Activated CD8-positive, alpha-beta T cell treated with anti-CD3 and anti-CD28 coated beads, Interleukin-2, amount 10 ng/mL, durations not matched to agents 7 days and 5 days (primary cell): Measurements from ENCODE around the gene C5orf58. TPM values are rescaled to one million over a fixed set of nuclear protein-coding genes. Genes with fewer than 3 reads are reported as not detected.
"Not testable (repeated sequence)": the region's sequence is repeated elsewhere in the genome, so short reads cannot be mapped to it uniquely, and the experiment has no call there.

Source experiments
- ATAC-seq: fragments of 150-1000 bp; cut with Tn5 transposase; one replicate; pipeline ENCODE4 v1.10.0; 2021; ENCODE audit warnings: moderate library complexity
- CTCF ChIA-PET: fragments of 350-600 bp; sonication (Branson Sonifier 250); formaldehyde crosslinking; loops from one replicate; lab custom pipeline; 2021; ENCODE audit warnings: antibody characterized with exemption; lab: Charles Lee
- POLR2A ChIA-PET: fragments of 350-600 bp; sonication (Branson Sonifier 250); formaldehyde crosslinking; loops from one replicate; lab custom pipeline; 2021; ENCODE audit warnings: antibody characterized with exemption; lab: Charles Lee
- DNase-seq: peaks from one replicate; pipeline ENCODE4 v3.0.0-alpha.2; 2020
- H3K27ac Mint-ChIP-seq: one replicate; pipeline ENCODE4 v1.8.0; 2021; ENCODE audit warnings: mild to moderate bottlenecking, mixed read lengths
- H3K27me3 Mint-ChIP-seq: one replicate; pipeline ENCODE4 v1.8.0; 2021; ENCODE audit warnings: low read depth, mixed read lengths
- H3K36me3 Mint-ChIP-seq: one replicate; pipeline ENCODE4 v1.8.0; 2021; ENCODE audit warnings: low read depth, mixed read lengths
- H3K4me1 Mint-ChIP-seq: one replicate; pipeline ENCODE4 v1.8.0; 2021; ENCODE audit warnings: low read depth, mixed read lengths
- H3K4me3 Mint-ChIP-seq: one replicate; pipeline ENCODE4 v1.8.0; 2021; ENCODE audit warnings: mild to moderate bottlenecking, mixed read lengths
- H3K9me3 Mint-ChIP-seq: one replicate; pipeline ENCODE4 v1.8.0; 2022; ENCODE audit warnings: mixed read lengths; ENCODE audit not compliant: insufficient read depth
- total RNA-seq, 2 experiments: library from RNA; stranded (reverse); gene quantifications; one replicate each; pipeline ENCODE4 v1.2.3, GENCODE V29; 2021

Gene C5orf58
- total RNA-seq, 2 experiments from 2014 or later: not detected

- ATAC-seq (no peak), DNase-seq (no peak)
- Mint-ChIP-seq H3K4me3 (no peak overlapping the region), H3K27ac (no peak overlapping the region), H3K9me3 (no peaks in the 10 kb centered on the region), H3K4me1 (peaks cover 4% of the 10 kb centered on the region), H3K36me3 (no peaks in the 10 kb centered on the region), H3K27me3 (no peaks in the 10 kb centered on the region)
- POLR2A ChIA-PET: no interaction called here
- CTCF ChIA-PET: interaction anchor here (1.0 to 7.8 kb wide), 8 partner anchors 39 to 198 kb away, joined by 3 to 130 read pairs (median 12); no protein-coding TSS in a partner anchor
Measured at GRCh38 chr5:170223906-170224305, 8.9 kb upstream of the C5orf58 start.

GRCh38 chr5:170225326-170226128 lies 7.3 kb upstream of the C5orf58 start:
- Mint-ChIP-seq H3K36me3 (no peaks in the 10 kb centered on the region), H3K9me3 (no peaks in the 10 kb centered on the region), H3K27ac (no peak overlapping the region), H3K27me3 (no peaks in the 10 kb centered on the region), H3K4me3 (no peak overlapping the region), H3K4me1 (peaks cover 4% of the 10 kb centered on the region)
- POLR2A ChIA-PET: interaction anchor here (0.6 to 1.3 kb wide), 4 partner anchors 42 to 642 kb away, joined by 3 to 6 read pairs (median 4); no protein-coding TSS in a partner anchor
- DNase-seq (peak; percentile 86), ATAC-seq (peak; percentile 68)
- CTCF ChIA-PET: interaction anchor here (0.7 to 7.8 kb wide), 42 partner anchors 9 to 223 kb away, joined by 3 to 130 read pairs (median 6); partner anchors contain the start of gene LCP2

GRCh38 chr5:170226129-170226615 lies 6.6 kb upstream of the C5orf58 start:
- Mint-ChIP-seq H3K4me1 (peaks cover 4% of the 10 kb centered on the region), H3K9me3 (no peaks in the 10 kb centered on the region), H3K36me3 (no peaks in the 10 kb centered on the region), H3K27ac (no peak overlapping the region), H3K4me3 (no peak overlapping the region), H3K27me3 (no peaks in the 10 kb centered on the region)
- DNase-seq (no peak), ATAC-seq (no peak)
- ChIA-PET POLR2A (interaction anchor here (0.6 to 1.3 kb wide), 4 partner anchors 41 to 642 kb away, joined by 3 to 6 read pairs (median 4); no protein-coding TSS in a partner anchor), CTCF (interaction anchor here (0.6 to 7.8 kb wide), 41 partner anchors 9 to 223 kb away, joined by 3 to 130 read pairs (median 6); partner anchors contain the start of gene LCP2)

- ChIA-PET CTCF (interaction anchor here (0.6 to 7.8 kb wide), 39 partner anchors 9 to 222 kb away, joined by 3 to 130 read pairs (median 6); partner anchors contain the start of gene LCP2), POLR2A (interaction anchor here (1.2 kb wide), 2 partner anchors 63 to 112 kb away, joined by 4 to 6 read pairs; no protein-coding TSS in a partner anchor)
- no peak for DNase-seq
- Mint-ChIP-seq H3K4me1 (peaks cover 4% of the 10 kb centered on the region), H3K27ac (no peak overlapping the region), H3K9me3 (no peaks in the 10 kb centered on the region), H3K36me3 (no peaks in the 10 kb centered on the region), H3K4me3 (no peak overlapping the region), H3K27me3 (no peaks in the 10 kb centered on the region)
- no peak for ATAC-seq
Measured at GRCh38 chr5:170226661-170227060, 6.1 kb upstream of the C5orf58 start.

- Mint-ChIP-seq H3K27me3 (no peaks in the 10 kb centered on the region), H3K36me3 (peaks cover 2% of the 10 kb centered on the region), H3K9me3 (no peaks in the 10 kb centered on the region), H3K27ac (no peak overlapping the region), H3K4me3 (no peak overlapping the region), H3K4me1 (peaks cover 4% of the 10 kb centered on the region)
- POLR2A ChIA-PET: no interaction called here
- DNase-seq: no peak
- CTCF ChIA-PET: interaction anchor here (0.7 to 7.8 kb wide), 5 partner anchors 12 to 193 kb away, joined by 3 to 130 read pairs (median 30); no protein-coding TSS in a partner anchor
- ATAC-seq: no peak
Measured at GRCh38 chr5:170228762-170229435, 3.9 kb upstream of the C5orf58 start.

- H3K4me1 Mint-ChIP-seq: peaks cover 3% of the 10 kb centered on the region
- ChIA-PET POLR2A (no interaction called here), CTCF (interaction anchor here (1.4 to 4.6 kb wide), 2 partner anchors 7 to 106 kb away, joined by 3 to 29 read pairs; no protein-coding TSS in a partner anchor)
- H3K9me3 Mint-ChIP-seq: no peaks in the 10 kb centered on the region
- peaks cover 22% of the 10 kb centered on the region for H3K36me3 Mint-ChIP-seq
- no peak for ATAC-seq
- no peaks in the 10 kb centered on the region for H3K27me3 Mint-ChIP-seq
- H3K4me3 Mint-ChIP-seq: no peak overlapping the region
- H3K27ac Mint-ChIP-seq: no peak overlapping the region
- no peak for DNase-seq
Measured at GRCh38 chr5:170233358-170233892, 640 bp downstream of the C5orf58 start.

- ATAC-seq (no peak), DNase-seq (no peak)
- ChIA-PET CTCF (interaction anchor here (0.7 to 4.6 kb wide), 6 partner anchors 10 to 199 kb away, joined by 3 to 29 read pairs (median 4); no protein-coding TSS in a partner anchor), POLR2A (no interaction called here)
- peaks cover 3% of the 10 kb centered on the region for H3K4me1 Mint-ChIP-seq
- H3K4me3 Mint-ChIP-seq: no peak overlapping the region
- H3K27me3 Mint-ChIP-seq: no peaks in the 10 kb centered on the region
- H3K27ac Mint-ChIP-seq: no peak overlapping the region
- H3K36me3 Mint-ChIP-seq: peaks cover 25% of the 10 kb centered on the region
- no peaks in the 10 kb centered on the region for H3K9me3 Mint-ChIP-seq
Measured at GRCh38 chr5:170235876-170236864, 3.4 kb downstream of the C5orf58 start.

- ATAC-seq (no peak), DNase-seq (no peak)
- H3K4me3 Mint-ChIP-seq: no peak overlapping the region
- H3K4me1 Mint-ChIP-seq: peaks cover 3% of the 10 kb centered on the region
- ChIA-PET POLR2A (interaction anchor here (0.8 kb wide), 1 partner anchor 24 kb away, joined by 3 read pairs; no protein-coding TSS in a partner anchor), CTCF (interaction anchor here (0.8 to 3.5 kb wide), 7 partner anchors 11 to 138 kb away, joined by 3 to 24 read pairs (median 3); no protein-coding TSS in a partner anchor)
- no peak overlapping the region for H3K27ac Mint-ChIP-seq
- H3K27me3 Mint-ChIP-seq: no peaks in the 10 kb centered on the region
- H3K9me3 Mint-ChIP-seq: no peaks in the 10 kb centered on the region
- H3K36me3 Mint-ChIP-seq: peaks cover 23% of the 10 kb centered on the region
Measured at GRCh38 chr5:170238456-170239196, 5.8 kb downstream of the C5orf58 start.

- CTCF ChIA-PET: interaction anchor here (0.9 to 2.1 kb wide), 6 partner anchors 19 to 176 kb away, joined by 3 to 18 read pairs (median 4); partner anchors contain the start of gene LCP2
- Mint-ChIP-seq H3K4me1 (peaks cover 14% of the 10 kb centered on the region), H3K9me3 (peaks cover 15% of the 10 kb centered on the region), H3K36me3 (peaks cover 56% of the 10 kb centered on the region)
- DNase-seq, ATAC-seq, H3K27ac Mint-ChIP-seq, H3K4me3 Mint-ChIP-seq, H3K27me3 Mint-ChIP-seq: not testable (repeated sequence)
- POLR2A ChIA-PET: interaction anchor here (1.0 kb wide), 2 partner anchors 37 to 52 kb away, joined by 3 to 4 read pairs; no protein-coding TSS in a partner anchor
Measured at GRCh38 chr5:170245436-170245835, 12.7 kb downstream of the C5orf58 start.
